Stimulated activated naive CD8-positive, alpha-beta T cell treated with anti-CD3 and anti-CD28 coated beads, Interleukin-15, Interleukin-2, amounts not matched to agents 100 ng/mL and 50 ng/mL, for 24 hours (primary cell): ENCODE measurements around the gene ARFRP1.

Experiments
- H3K27ac Mint-ChIP-seq: one replicate; pipeline ENCODE4 v1.8.0; 2021; ENCODE audit warnings: mild to moderate bottlenecking, mixed read lengths
- H3K27me3 Mint-ChIP-seq: one replicate; pipeline ENCODE4 v1.8.0; 2021; ENCODE audit warnings: mixed read lengths
- H3K36me3 Mint-ChIP-seq: one replicate; pipeline ENCODE4 v1.8.0; 2021; ENCODE audit warnings: low read depth, mixed read lengths
- H3K4me1 Mint-ChIP-seq: one replicate; pipeline ENCODE4 v1.8.0; 2021; ENCODE audit warnings: low read depth, mixed read lengths
- H3K4me3 Mint-ChIP-seq: one replicate; pipeline ENCODE4 v1.8.0; 2021; ENCODE audit warnings: mild to moderate bottlenecking, mixed read lengths
- H3K9me3 Mint-ChIP-seq: one replicate; pipeline ENCODE4 v1.8.0; 2021; ENCODE audit warnings: mixed read lengths

The ARFRP1 gene

GRCh38 chr20:63702751-63703470 lies 4.9 kb downstream of the ARFRP1 start:
- H3K4me3 Mint-ChIP-seq: no peak overlapping the region
- no peak overlapping the region for H3K27ac Mint-ChIP-seq
- H3K4me1 Mint-ChIP-seq: peaks cover 37% of the 10 kb centered on the region
- H3K27me3 Mint-ChIP-seq: no peaks in the 10 kb centered on the region
- H3K36me3 Mint-ChIP-seq: peaks cover 19% of the 10 kb centered on the region
- H3K9me3 Mint-ChIP-seq: no peaks in the 10 kb centered on the region

- H3K27me3 Mint-ChIP-seq: no peaks in the 10 kb centered on the region
- peaks cover 45% of the 10 kb centered on the region for H3K4me1 Mint-ChIP-seq
- H3K9me3 Mint-ChIP-seq: no peaks in the 10 kb centered on the region
- peak overlapping the region; percentile 26 for H3K27ac Mint-ChIP-seq
- peaks cover 19% of the 10 kb centered on the region for H3K36me3 Mint-ChIP-seq
- H3K4me3 Mint-ChIP-seq: no peak overlapping the region
Measured at GRCh38 chr20:63702036-63702665, 5.6 kb downstream of the ARFRP1 start.

GRCh38 chr20:63701329-63702035 lies 6.3 kb downstream of the ARFRP1 start:
- peaks cover 39% of the 10 kb centered on the region for H3K4me1 Mint-ChIP-seq
- no peak overlapping the region for H3K27ac Mint-ChIP-seq
- H3K4me3 Mint-ChIP-seq: no peak overlapping the region
- no peaks in the 10 kb centered on the region for H3K9me3 Mint-ChIP-seq
- H3K27me3 Mint-ChIP-seq: no peaks in the 10 kb centered on the region
- H3K36me3 Mint-ChIP-seq: peaks cover 12% of the 10 kb centered on the region

GRCh38 chr20:63701051-63701328 lies 6.8 kb downstream of the ARFRP1 start:
- Mint-ChIP-seq H3K9me3 (no peaks in the 10 kb centered on the region), H3K27me3 (no peaks in the 10 kb centered on the region), H3K36me3 (peaks cover 10% of the 10 kb centered on the region), H3K27ac (no peak overlapping the region), H3K4me3 (no peak overlapping the region), H3K4me1 (peaks cover 38% of the 10 kb centered on the region)

GRCh38 chr20:63700199-63701050 lies 7.4 kb downstream of the ARFRP1 start:
- Mint-ChIP-seq H3K36me3 (peaks cover 4% of the 10 kb centered on the region), H3K27me3 (no peaks in the 10 kb centered on the region), H3K27ac (no peak overlapping the region), H3K4me3 (no peak overlapping the region), H3K9me3 (no peaks in the 10 kb centered on the region), H3K4me1 (peaks cover 33% of the 10 kb centered on the region)

DNA sequence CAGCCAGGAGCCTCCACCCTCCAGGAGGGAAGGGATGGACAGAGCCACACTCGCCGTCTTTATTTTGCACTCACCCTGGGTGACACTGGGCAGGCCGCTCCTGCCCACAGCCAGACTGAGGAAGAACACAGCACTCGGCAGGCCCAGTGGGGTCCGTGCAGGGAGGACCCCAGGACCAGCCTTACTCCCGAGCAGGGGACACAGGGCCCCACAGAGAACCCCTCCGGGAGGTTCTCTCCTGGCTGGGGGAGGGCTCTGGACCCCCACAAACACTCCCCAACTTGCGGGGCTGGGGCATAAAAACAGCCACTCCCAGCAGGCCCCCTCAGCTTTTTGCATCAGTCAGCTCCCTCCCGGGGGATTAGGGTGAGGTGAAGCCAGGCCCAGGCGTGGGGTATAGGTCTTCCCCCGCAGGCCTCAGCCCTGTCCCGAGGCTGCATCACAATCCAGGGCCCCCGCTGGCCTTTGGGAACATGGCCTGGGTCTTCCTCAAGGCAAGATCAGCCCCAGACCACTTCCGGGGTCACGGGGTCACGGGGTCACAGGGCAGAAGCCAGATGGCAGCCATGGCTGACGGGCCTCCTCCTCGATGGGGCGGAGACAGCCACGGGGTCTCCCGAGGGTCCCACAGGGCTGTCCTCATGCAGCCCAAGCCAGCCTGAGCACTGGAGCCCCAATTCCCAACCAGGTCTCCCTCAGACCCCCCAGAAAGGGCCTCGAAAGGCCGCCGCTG lies 8.1 kb downstream of the ARFRP1 start:
- Mint-ChIP-seq H3K4me1 (peaks cover 32% of the 10 kb centered on the region), H3K27me3 (no peaks in the 10 kb centered on the region), H3K9me3 (no peaks in the 10 kb centered on the region), H3K36me3 (no peaks in the 10 kb centered on the region), H3K4me3 (peak overlapping the region; percentile 17), H3K27ac (peak overlapping the region; percentile 52)

- H3K9me3 Mint-ChIP-seq: no peaks in the 10 kb centered on the region
- H3K36me3 Mint-ChIP-seq: peaks cover 3% of the 10 kb centered on the region
- H3K27ac Mint-ChIP-seq: peak overlapping the region; percentile 52
- H3K27me3 Mint-ChIP-seq: no peaks in the 10 kb centered on the region
- peak overlapping the region; percentile 17 for H3K4me3 Mint-ChIP-seq
- H3K4me1 Mint-ChIP-seq: peaks cover 32% of the 10 kb centered on the region
Measured at GRCh38 chr20:63698739-63699465, 8.9 kb downstream of the ARFRP1 start.

- H3K9me3 Mint-ChIP-seq: no peaks in the 10 kb centered on the region
- peaks cover 6% of the 10 kb centered on the region for H3K36me3 Mint-ChIP-seq
- no peak overlapping the region for H3K27ac Mint-ChIP-seq
- no peak overlapping the region for H3K4me3 Mint-ChIP-seq
- H3K27me3 Mint-ChIP-seq: no peaks in the 10 kb centered on the region
- H3K4me1 Mint-ChIP-seq: peaks cover 35% of the 10 kb centered on the region
Measured at GRCh38 chr20:63697868-63698545, 9.8 kb downstream of the ARFRP1 start.

GRCh38 chr20:63697357-63697867 lies 10.4 kb downstream of the ARFRP1 start:
- H3K27ac Mint-ChIP-seq: no peak overlapping the region

DNA sequence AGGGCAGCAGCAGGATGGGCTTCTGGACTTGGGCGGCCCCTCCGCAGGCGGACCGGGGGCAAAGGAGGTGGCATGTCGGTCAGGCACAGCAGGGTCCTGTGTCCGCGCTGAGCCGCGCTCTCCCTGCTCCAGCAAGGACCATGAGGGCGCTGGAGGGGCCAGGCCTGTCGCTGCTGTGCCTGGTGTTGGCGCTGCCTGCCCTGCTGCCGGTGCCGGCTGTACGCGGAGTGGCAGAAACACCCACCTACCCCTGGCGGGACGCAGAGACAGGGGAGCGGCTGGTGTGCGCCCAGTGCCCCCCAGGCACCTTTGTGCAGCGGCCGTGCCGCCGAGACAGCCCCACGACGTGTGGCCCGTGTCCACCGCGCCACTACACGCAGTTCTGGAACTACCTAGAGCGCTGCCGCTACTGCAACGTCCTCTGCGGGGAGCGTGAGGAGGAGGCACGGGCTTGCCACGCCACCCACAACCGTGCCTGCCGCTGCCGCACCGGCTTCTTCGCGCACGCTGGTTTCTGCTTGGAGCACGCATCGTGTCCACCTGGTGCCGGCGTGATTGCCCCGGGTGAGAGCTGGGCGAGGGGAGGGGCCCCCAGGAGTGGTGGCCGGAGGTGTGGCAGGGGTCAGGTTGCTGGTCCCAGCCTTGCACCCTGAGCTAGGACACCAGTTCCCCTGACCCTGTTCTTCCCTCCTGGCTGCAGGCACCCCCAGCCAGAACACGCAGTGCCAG lies 11.0 kb downstream of the ARFRP1 start, which contains the start of gene TNFRSF6B:
Gene TNFRSF6B, plus strand, starts transcription at position 25 of the 729 bp plus-strand sequence. Its CDS starts 116 bp downstream, at position 141.
- peak within 1 kb of the TSS; percentile 13 for H3K4me3 Mint-ChIP-seq
- H3K27me3 Mint-ChIP-seq: no peaks in the 10 kb centered on the region
- peaks cover 10% of the 10 kb centered on the region for H3K36me3 Mint-ChIP-seq
- no peaks in the 10 kb centered on the region for H3K9me3 Mint-ChIP-seq
- no peak within 1 kb of the TSS for H3K27ac Mint-ChIP-seq
- peaks cover 35% of the 10 kb centered on the region for H3K4me1 Mint-ChIP-seq

More at GRCh38 chr20:63697357-63697867, 10.4 kb downstream of the ARFRP1 start:
- peak overlapping the region; percentile 13 for H3K4me3 Mint-ChIP-seq
- H3K4me1 Mint-ChIP-seq: peaks cover 35% of the 10 kb centered on the region
- no peaks in the 10 kb centered on the region for H3K9me3 Mint-ChIP-seq
- no peaks in the 10 kb centered on the region for H3K27me3 Mint-ChIP-seq
- H3K36me3 Mint-ChIP-seq: peaks cover 8% of the 10 kb centered on the region

DNA sequence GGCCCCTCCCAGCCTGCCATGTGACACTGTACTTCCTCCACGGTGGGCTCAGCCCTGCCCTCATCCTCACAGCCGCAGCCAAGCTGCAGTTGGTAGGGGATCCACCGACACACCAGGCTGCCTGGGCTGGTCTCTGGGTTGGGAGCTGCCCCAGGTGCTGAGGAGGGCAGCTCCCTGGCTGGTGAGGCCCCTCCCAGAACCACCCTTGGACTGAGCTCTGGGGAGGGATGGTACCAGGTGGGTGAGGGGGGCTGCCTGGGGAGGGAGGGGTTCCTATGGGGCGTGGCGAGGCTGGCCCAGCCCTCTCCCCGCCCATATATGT lies 11.5 kb downstream of the ARFRP1 start:
- Mint-ChIP-seq H3K27ac (no peak overlapping the region), H3K9me3 (no peaks in the 10 kb centered on the region), H3K27me3 (no peaks in the 10 kb centered on the region), H3K4me3 (no peak overlapping the region), H3K4me1 (peaks cover 35% of the 10 kb centered on the region), H3K36me3 (peaks cover 10% of the 10 kb centered on the region)

- peaks cover 35% of the 10 kb centered on the region for H3K4me1 Mint-ChIP-seq
- H3K4me3 Mint-ChIP-seq: no peak overlapping the region
- no peaks in the 10 kb centered on the region for H3K9me3 Mint-ChIP-seq
- no peaks in the 10 kb centered on the region for H3K27me3 Mint-ChIP-seq
- H3K36me3 Mint-ChIP-seq: peaks cover 10% of the 10 kb centered on the region
- H3K27ac Mint-ChIP-seq: no peak overlapping the region
Measured at GRCh38 chr20:63695424-63696305, 12.1 kb downstream of the ARFRP1 start.
